Measurements from ENCODE around the gene UBE2QL1. TPM values are rescaled to one million over a fixed set of nuclear protein-coding genes. Genes with fewer than 3 reads are reported as not detected.

Gene UBE2QL1
- total RNA-seq, 1 experiment from 2014 or later: not detected

DNA sequence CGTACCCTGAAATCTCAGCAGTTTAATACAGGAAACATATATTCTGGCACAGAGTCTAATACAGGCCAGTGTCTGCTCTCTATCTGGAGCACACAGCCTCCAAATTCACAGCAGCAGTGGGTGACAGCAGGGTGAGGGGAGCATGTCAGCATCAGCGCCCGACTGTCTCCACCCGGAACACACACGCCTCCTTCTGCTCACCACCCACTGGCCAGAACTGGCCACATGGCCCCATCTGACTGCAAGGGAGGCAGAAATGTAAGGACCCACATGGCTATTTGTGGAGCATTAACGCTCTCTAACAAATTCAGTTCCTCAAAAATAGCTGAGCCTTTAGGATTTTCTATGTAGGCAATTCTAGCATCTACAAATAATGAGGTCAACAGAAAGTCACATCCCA lies 24.6 kb downstream of the UBE2QL1 start:
- Histone ChIP-seq H2AFZ (ENCODE audit: low read depth, low read length, poor library complexity, severe bottlenecking) (no peak overlapping the region), H3K4me1 (ENCODE audit: control insufficient read depth in 1 of 2, insufficient read depth in 2 of 2, low read length in 2 of 2) (no peaks in the 10 kb centered on the region), H4K20me1 (ENCODE audit: insufficient read depth) (no peaks in the 10 kb centered on the region), H3K9me2 (ENCODE audit: insufficient read depth) (no peaks in the 10 kb centered on the region), H3K9ac (ENCODE audit: low read length) (no peak overlapping the region), H3K79me2 (ENCODE audit: insufficient read depth, low read length) (no peaks in the 10 kb centered on the region), H3K4me3 (replicated peaks in 1 of 2; ENCODE audit: low read depth in 1 of 2, low read length in 2 of 2) (no peak overlapping the region), H3K4me2 (ENCODE audit: low read length) (no peak overlapping the region), H3K36me3 (ENCODE audit: control insufficient read depth in 1 of 2, insufficient read depth in 2 of 2, low read length in 2 of 2) (no peaks in the 10 kb centered on the region), H3K27ac (ENCODE audit: low read depth, low read length) (no peak overlapping the region), H3K9me3 (ENCODE audit: control insufficient read depth in 1 of 2, insufficient read depth in 1 of 2, low read depth in 1 of 2, low read length in 2 of 2) (no peaks in the 10 kb centered on the region), H3K27me3 (ENCODE audit: insufficient read depth, low read length) (peaks cover 30% of the 10 kb centered on the region)
- TF ChIP-seq EGR1 (IDR thresholded peaks at IDR 0.05; ENCODE audit: low read depth) (no peak), SIN3A (IDR thresholded peaks at IDR 0.05; ENCODE audit: low read depth) (no peak), YY1 (IDR thresholded peaks at IDR 0.05; ENCODE audit: extremely low read depth, insufficient replicate concordance, low read depth, low read length) (no peak), JUND (IDR thresholded peaks at IDR 0.05) (no peak), CBX3 (IDR thresholded peaks at IDR 0.05; ENCODE audit: low read depth) (no peak), CEBPB (IDR thresholded peaks at IDR 0.05; ENCODE audit: low read depth) (no peak)
- TF ChIP-seq, protein P1, sequence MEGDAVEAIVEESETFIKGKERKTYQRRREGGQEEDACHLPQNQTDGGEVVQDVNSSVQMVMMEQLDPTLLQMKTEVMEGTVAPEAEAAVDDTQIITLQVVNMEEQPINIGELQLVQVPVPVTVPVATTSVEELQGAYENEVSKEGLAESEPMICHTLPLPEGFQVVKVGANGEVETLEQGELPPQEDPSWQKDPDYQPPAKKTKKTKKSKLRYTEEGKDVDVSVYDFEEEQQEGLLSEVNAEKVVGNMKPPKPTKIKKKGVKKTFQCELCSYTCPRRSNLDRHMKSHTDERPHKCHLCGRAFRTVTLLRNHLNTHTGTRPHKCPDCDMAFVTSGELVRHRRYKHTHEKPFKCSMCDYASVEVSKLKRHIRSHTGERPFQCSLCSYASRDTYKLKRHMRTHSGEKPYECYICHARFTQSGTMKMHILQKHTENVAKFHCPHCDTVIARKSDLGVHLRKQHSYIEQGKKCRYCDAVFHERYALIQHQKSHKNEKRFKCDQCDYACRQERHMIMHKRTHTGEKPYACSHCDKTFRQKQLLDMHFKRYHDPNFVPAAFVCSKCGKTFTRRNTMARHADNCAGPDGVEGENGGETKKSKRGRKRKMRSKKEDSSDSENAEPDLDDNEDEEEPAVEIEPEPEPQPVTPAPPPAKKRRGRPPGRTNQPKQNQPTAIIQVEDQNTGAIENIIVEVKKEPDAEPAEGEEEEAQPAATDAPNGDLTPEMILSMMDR (IDR thresholded peaks at IDR 0.05 in 2 of 3, conservative IDR thresholded peaks at IDR 0.05 in 1 of 3; ENCODE audit: borderline replicate concordance in 1 of 3, insufficient read depth in 1 of 3, low read depth in 2 of 3, low read length in 2 of 3): no peak
- TF ChIP-seq, protein P2, sequence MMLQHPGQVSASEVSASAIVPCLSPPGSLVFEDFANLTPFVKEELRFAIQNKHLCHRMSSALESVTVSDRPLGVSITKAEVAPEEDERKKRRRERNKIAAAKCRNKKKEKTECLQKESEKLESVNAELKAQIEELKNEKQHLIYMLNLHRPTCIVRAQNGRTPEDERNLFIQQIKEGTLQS (IDR thresholded peaks at IDR 0.05): no peak
- TF ChIP-seq, protein P3, sequence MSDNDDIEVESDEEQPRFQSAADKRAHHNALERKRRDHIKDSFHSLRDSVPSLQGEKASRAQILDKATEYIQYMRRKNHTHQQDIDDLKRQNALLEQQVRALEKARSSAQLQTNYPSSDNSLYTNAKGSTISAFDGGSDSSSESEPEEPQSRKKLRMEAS (IDR thresholded peaks at IDR 0.05): no peak
- ChIA-PET CTCF (no interaction called here), RAD21 (ENCODE audit: low non-redundant PET in 1 of 2, low total read pairs in 2 of 2, uncharacterized antibody in 2 of 2, unreplicated experiment in 2 of 2) (no interaction called here), POLR2A (no interaction called here)
- DNase-seq (ENCODE audit: low read depth, low spot score) (no peak), ATAC-seq (no peak)
- BruUV-seq (replicated peaks): no TSS peak
- intact Hi-C loops (cut with micrococcal nuclease): no loop called here

Data from HCT116 (cell line).